Endothelial cell of umbilical vein (primary cell): ENCODE results near the gene YPEL5. TPM values are rescaled to one million over a fixed set of nuclear protein-coding genes. Genes with fewer than 3 reads are reported as not detected.
"Not testable (repeated sequence)": the region's sequence is repeated elsewhere in the genome, so short reads cannot be mapped to it uniquely, and the experiment has no call there.

Source experiments
- BruUV-seq: library from RNA; stranded (reverse); fragments of 400-500 nt; replicated peaks from 2 replicates; lab custom pipeline; 2021; lab: Mats Ljungman, UMichigan
- CTCF ChIA-PET: fragments of 300-600, 350-600 bp; sonication (Branson Sonifier 250); formaldehyde crosslinking; loops from one replicate; lab custom pipeline; 2021; ENCODE audit warnings: antibody characterized with exemption, inconsistent platforms; lab: Charles Lee
- POLR2A ChIA-PET: fragments of 300-600, 350-600 bp; sonication (Branson Sonifier 250); formaldehyde crosslinking; loops from one replicate; lab custom pipeline; 2021; ENCODE audit warnings: antibody characterized with exemption, inconsistent platforms; lab: Charles Lee
- DNase-seq: peaks from one replicate; pipeline ENCODE4 v3.0.0-alpha.2; 2011; ENCODE audit warnings: low read depth, low spot score
- FAIRE-seq: peaks from 2 replicates; lab custom pipeline; 2011; peaks lifted over from hg19 to GRCh38; lab: Jason Lieb, UNC
- H2AFZ ChIP-seq: 2 replicates; pipeline ENCODE4 v1.6.0; 2012; ENCODE audit warnings: low read depth, low read length, control low read depth, inconsistent platforms
- H3K27ac ChIP-seq: 2 replicates; pipeline ENCODE4 v1.5.1; 2011; ENCODE audit warnings: low read depth, mild to moderate bottlenecking, control low read depth, low read length, moderate library complexity; ENCODE audit not compliant: insufficient read depth
- H3K27me3 ChIP-seq, 2 experiments: 2 replicates each; pipeline versions ENCODE4 v1.6.0 to v1.6.1; 2011; ENCODE audit warnings: low read length in 2 of 2, mixed read lengths in 1 of 2; ENCODE audit not compliant: control insufficient read depth in 2 of 2, insufficient read depth in 2 of 2
- H3K36me3 ChIP-seq, 2 experiments: 2 replicates in 1 of 2; 3 replicates in 1 of 2; pipeline ENCODE4 v1.5.1; 2011; ENCODE audit warnings: low read length in 2 of 2, mild to moderate bottlenecking in 1 of 2, moderate library complexity in 1 of 2; ENCODE audit not compliant: control insufficient read depth in 2 of 2, insufficient read depth in 2 of 2; ENCODE audit errors: extremely low read depth in 1 of 2
- H3K4me1 ChIP-seq: 3 replicates; pipeline ENCODE4 v1.5.1; 2011; ENCODE audit warnings: mild to moderate bottlenecking, low read length; ENCODE audit not compliant: control insufficient read depth, insufficient read depth; ENCODE audit errors: extremely low read depth
- H3K4me2 ChIP-seq: 2 replicates; pipeline ENCODE4 v1.6.1; 2011; ENCODE audit warnings: low read length, control low read depth, mixed read lengths; ENCODE audit not compliant: insufficient read depth
- H3K4me3 ChIP-seq, 3 experiments: fragments of 200-600 bp in 1 of 3; sonication (generic), shearing (Covaris generic) in 1 of 3; replicated peaks in 1 of 3; 2 replicates each; pipeline ENCODE4 v1.5.1; 2011 to 2016; ENCODE audit warnings: control low read depth in 3 of 3, low read length in 3 of 3, mild to moderate bottlenecking in 2 of 3, inconsistent platforms in 1 of 3, low read depth in 1 of 3, moderate library complexity in 1 of 3; ENCODE audit not compliant: insufficient read depth in 1 of 3
- H3K79me2 ChIP-seq: 2 replicates; pipeline ENCODE4 v1.6.0; 2012; ENCODE audit warnings: low read length, inconsistent platforms; ENCODE audit not compliant: control insufficient read depth, insufficient read depth
- H3K9ac ChIP-seq: replicated peaks from 2 replicates; pipeline ENCODE3; 2011; ENCODE audit warnings: low read length, control low read depth; ENCODE audit not compliant: insufficient read depth; ENCODE audit errors: extremely low read depth
- H3K9me1 ChIP-seq: replicated peaks from 3 replicates; pipeline ENCODE4 v1.6.0; 2011; ENCODE audit warnings: mild to moderate bottlenecking, low read length; ENCODE audit not compliant: control insufficient read depth, insufficient read depth; ENCODE audit errors: extremely low read depth
- H3K9me3 ChIP-seq: replicated peaks from 2 replicates; pipeline ENCODE4 v1.5.1; 2012; ENCODE audit warnings: low read length, inconsistent platforms; ENCODE audit not compliant: control insufficient read depth, insufficient read depth
- H4K20me1 ChIP-seq: replicated peaks from 2 replicates; pipeline ENCODE3; 2011; ENCODE audit warnings: mild to moderate bottlenecking, low read length; ENCODE audit not compliant: control insufficient read depth, insufficient read depth; ENCODE audit errors: extremely low read depth
- CTCF ChIP-seq, 2 donors: IDR thresholded peaks; 1 replicate in 1 of 2; 2 replicates in 1 of 2; pipeline ENCODE4 v1.5.1; 2011; ENCODE audit warnings: low read length in 2 of 2, mild to moderate bottlenecking in 2 of 2, moderate library complexity in 2 of 2, control low read depth in 1 of 2, inconsistent platforms in 1 of 2, low read depth in 1 of 2; ENCODE audit not compliant: insufficient read depth in 1 of 2; ENCODE audit errors: extremely low read depth in 1 of 2
- EZH2 ChIP-seq: IDR thresholded peaks from 2 replicates; pipeline ENCODE4 v1.6.1; 2012; ENCODE audit warnings: borderline replicate concordance, low read depth, mild to moderate bottlenecking, moderate library complexity, low read length, inconsistent platforms; ENCODE audit not compliant: severe bottlenecking
- FOS ChIP-seq: IDR thresholded peaks from 2 replicates; pipeline ENCODE4 v1.6.1; 2011; ENCODE audit warnings: mild to moderate bottlenecking, low read length, moderate library complexity, borderline replicate concordance; ENCODE audit not compliant: insufficient read depth
- GATA2 ChIP-seq: IDR thresholded peaks from 2 replicates; pipeline ENCODE4 v1.7.0; 2011; ENCODE audit warnings: low read depth, mild to moderate bottlenecking, moderate library complexity, mixed read lengths, low read length; ENCODE audit not compliant: insufficient read length, insufficient read depth
- JUN ChIP-seq: IDR thresholded peaks from 2 replicates; pipeline ENCODE4 v1.6.1; 2011; ENCODE audit warnings: borderline replicate concordance, low read depth; ENCODE audit not compliant: insufficient read length, insufficient read depth
- MAX ChIP-seq: IDR thresholded peaks from 2 replicates; pipeline ENCODE4 v1.6.1; 2011; ENCODE audit not compliant: insufficient read depth, insufficient read length
- MYC ChIP-seq: IDR thresholded peaks from one replicate; pipeline ENCODE4 v1.6.1; 2011; ENCODE audit warnings: mild to moderate bottlenecking, low read depth, low read length
- POLR2A ChIP-seq: IDR thresholded peaks from 2 replicates; pipeline ENCODE4 v1.6.1; 2012; ENCODE audit warnings: low read depth, mild to moderate bottlenecking, control low read depth, low read length
- dilution Hi-C: fragments of 300-500 bp; cut with MboI; formaldehyde crosslinking; loops from one replicate; pipeline ENCODE4 v1.15.0; 2019; ENCODE audit warnings: low sequenced_read_pairs; ENCODE audit not compliant: extremely low pct_ligation_motif_present
- intact Hi-C: fragments of 100-400 bp; cut with micrococcal nuclease; formaldehyde crosslinking; loops from one replicate; pipeline ENCODE4 v1.10.0; 2022
- polyA plus RNA-seq, 4 experiments: library from polyadenylated mRNA; depleted of rRNA in 3 of 4; stranded (reverse) in 3 of 4; unstranded in 1 of 4; fragments of >200 nt; gene quantifications; 2 replicates each; pipeline versions ENCODE4 v1.2.1 to v1.2.3, GENCODE V29; 2011 to 2012; ENCODE audit warnings: missing spikeins in 1 of 4
- total RNA-seq: library from RNA; stranded (reverse); gene quantifications from 2 replicates; pipeline ENCODE4 v1.2.3, GENCODE V29; 2021

Gene YPEL5
- total and polyA plus RNA-seq, 2 donors (not counting 3 experiments of a cell fraction or from before 2014, with no cell fraction given), result 49.5 to 62.0 TPM

DNA sequence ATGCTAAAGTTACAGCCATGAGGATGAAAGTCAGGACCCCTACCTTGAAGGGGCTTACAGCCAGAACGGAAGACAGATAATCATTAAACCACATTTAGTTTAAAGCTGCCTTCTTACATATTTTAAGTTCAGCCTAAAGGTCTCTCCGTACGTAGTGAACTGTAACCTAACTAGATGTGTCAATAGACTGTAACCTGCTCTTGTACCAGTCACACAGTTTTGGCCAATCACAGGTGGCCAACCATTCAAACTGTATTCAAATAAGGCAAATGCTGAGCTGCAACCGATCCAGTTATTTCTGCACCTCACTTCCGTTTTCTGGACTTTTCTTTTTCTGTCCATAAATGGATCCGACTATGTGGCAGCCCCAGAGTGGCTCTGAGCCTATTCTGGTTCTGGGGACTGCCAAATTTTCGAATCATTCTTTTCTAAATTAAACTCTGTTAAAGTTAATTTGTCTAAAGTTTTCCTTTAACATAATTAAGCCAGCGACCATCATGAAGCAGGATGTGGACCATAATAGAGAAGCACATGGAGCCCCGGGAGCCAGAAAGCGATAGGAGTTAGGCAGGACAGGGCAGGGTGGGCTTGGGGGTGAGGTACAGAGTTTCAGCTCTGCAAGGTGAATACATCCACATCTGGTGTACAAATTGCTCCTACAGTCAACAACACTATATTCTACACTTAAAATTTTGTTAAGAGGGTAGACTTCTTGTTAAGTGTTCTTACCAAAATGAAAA, 48.4 kb upstream of the YPEL5 start:
- CTCF ChIA-PET, result interaction anchor here (0.7 to 1.5 kb wide), 3 partner anchors 10 to 17 kb away, joined by 3 to 5 read pairs (median 5); no protein-coding TSS in a partner anchor
- DNase-seq (no peak), FAIRE-seq (no peak)
- H3K4me2 ChIP-seq, result no peak overlapping the region
- H3K4me1 ChIP-seq, result no peaks in the 10 kb centered on the region
- H3K9me1 ChIP-seq, result no peaks in the 10 kb centered on the region
- no peaks in the 10 kb centered on the region for H3K9me3 ChIP-seq
- no peaks in the 10 kb centered on the region for H3K27me3 ChIP-seq
- POLR2A ChIA-PET, result no interaction called here
- H3K79me2 ChIP-seq, result no peaks in the 10 kb centered on the region
- BruUV-seq, result no TSS peak
- H3K27ac ChIP-seq, result no peak overlapping the region
- H3K9ac ChIP-seq, result no peak overlapping the region
- dilution Hi-C loops (no loop called here), intact Hi-C loops (no loop called here)
- H3K4me3 ChIP-seq, result no peak overlapping the region
- no peak overlapping the region for H2AFZ ChIP-seq
- H4K20me1 ChIP-seq, result no peaks in the 10 kb centered on the region
- H3K36me3 ChIP-seq, result no peaks in the 10 kb centered on the region
- TF ChIP-seq MAX (no peak), CTCF (IDR thresholded peaks at IDR 0.05; ENCODE audit: extremely low read depth in 1 of 2, insufficient read depth in 1 of 2, low read depth in 1 of 2, low read length in 2 of 2) (no peak), EZH2 (no peak), MYC (no peak), JUN (no peak), FOS (no peak), GATA2 (no peak), POLR2A (no peak)

DNA sequence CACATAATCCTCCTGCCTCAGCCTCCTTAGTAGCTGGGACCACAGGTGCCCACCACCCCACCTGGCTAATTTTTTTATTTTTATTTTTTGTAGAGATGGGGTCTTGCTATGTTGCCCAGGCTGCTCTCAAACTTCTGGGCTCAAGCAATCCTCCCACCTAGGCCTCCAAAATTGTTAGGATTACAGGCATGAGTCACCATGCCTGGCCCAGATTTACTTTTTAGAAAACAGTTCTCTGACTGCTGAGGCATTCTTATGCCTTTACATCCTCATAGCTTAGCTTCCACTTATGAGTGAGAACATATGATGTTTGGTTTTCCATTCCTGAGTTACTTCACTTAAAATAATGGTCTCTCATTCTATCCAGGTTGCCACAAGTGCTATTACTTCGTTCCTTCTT, 47.4 kb upstream of the YPEL5 start:
- BruUV-seq, H3K27me3 ChIP-seq, H3K9me3 ChIP-seq, H3K4me2 ChIP-seq, H3K4me1 ChIP-seq, H2AFZ ChIP-seq, H3K79me2 ChIP-seq, FAIRE-seq, H4K20me1 ChIP-seq, H3K9ac ChIP-seq, H3K36me3 ChIP-seq, H3K27ac ChIP-seq, H3K9me1 ChIP-seq, dilution Hi-C loops, DNase-seq, intact Hi-C loops, H3K4me3 ChIP-seq, POLR2A ChIA-PET: not testable (repeated sequence)
- CTCF ChIA-PET, result interaction anchor here (1.3 to 3.0 kb wide), 2 partner anchors 16 to 66 kb away, joined by 5 to 9 read pairs; no protein-coding TSS in a partner anchor

- CTCF ChIA-PET, result interaction anchor here (1.3 to 3.0 kb wide), 3 partner anchors 10 to 64 kb away, joined by 5 to 9 read pairs (median 6); no protein-coding TSS in a partner anchor
- DNase-seq, H3K9me1 ChIP-seq, H3K4me2 ChIP-seq, intact Hi-C loops, FAIRE-seq, H3K4me3 ChIP-seq, H3K9me3 ChIP-seq, H3K4me1 ChIP-seq, dilution Hi-C loops, H3K36me3 ChIP-seq, POLR2A ChIA-PET, H3K27me3 ChIP-seq, H3K27ac ChIP-seq, H3K9ac ChIP-seq, H4K20me1 ChIP-seq, BruUV-seq, H2AFZ ChIP-seq, H3K79me2 ChIP-seq: not testable (repeated sequence)
Observed at GRCh38 chr2:30100691-30101090, 46.1 kb upstream of the YPEL5 start.
